Measurements from ENCODE around the gene ACBD3.

The ACBD3 gene

GRCh38 chr1:226185141-226186036 is 1.2 kb downstream of the ACBD3 start:
- Mint-ChIP-seq H3K9me3 (no peaks in the 10 kb centered on the region), H3K36me3 (ENCODE audit: insufficient read depth) (peaks cover 25% of the 10 kb centered on the region), H3K27ac (peak overlapping the region; percentile 90 to 94), H3K27me3 (no peaks in the 10 kb centered on the region), H3K4me1 (ENCODE audit: low read depth in 2 of 2) (peaks cover 24 to 29% of the 10 kb centered on the region in 2 donors), H3K4me3 (peak overlapping the region; percentile 90 to 96)
- DNase-seq: no peak
- no peak for ATAC-seq (replicated peaks)

DNA sequence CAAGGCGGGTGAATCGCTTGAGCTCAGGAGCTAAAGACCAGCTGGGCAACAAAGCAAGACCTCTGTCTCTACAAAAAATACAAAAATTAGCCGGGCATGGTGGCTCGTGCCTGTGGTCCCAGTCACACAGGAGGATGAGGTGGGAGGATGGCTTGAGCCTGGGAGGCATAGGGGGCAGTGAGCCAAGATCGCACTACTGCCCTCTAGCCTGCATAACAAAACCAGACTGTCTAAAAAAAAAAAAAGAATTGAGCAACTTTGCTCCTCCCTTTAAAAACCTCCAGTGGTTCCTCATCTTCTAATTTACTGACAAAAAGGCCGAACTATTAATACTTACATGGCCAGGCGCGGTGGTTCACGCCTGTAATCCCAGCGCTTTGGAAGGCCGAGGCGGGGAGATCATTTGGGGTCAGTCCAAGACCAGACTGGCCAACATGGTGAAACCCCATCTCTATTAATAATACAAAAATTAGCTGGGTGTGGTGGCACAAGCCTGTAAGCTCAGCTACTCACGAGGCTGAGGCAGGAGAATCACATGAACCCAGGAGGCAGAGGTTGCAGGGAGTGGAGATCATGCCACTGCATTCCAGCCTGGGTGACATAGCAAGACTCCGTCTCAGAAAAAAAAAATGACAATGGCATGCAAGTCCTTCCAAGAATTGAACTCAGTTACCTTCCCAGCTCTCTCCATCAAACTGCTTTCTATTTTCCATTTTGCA is 4.4 kb downstream of the ACBD3 start:
- Mint-ChIP-seq H3K36me3 (ENCODE audit: insufficient read depth) (peaks cover 30% of the 10 kb centered on the region), H3K4me3 (peak overlapping the region; percentile 17 to 43), H3K4me1 (ENCODE audit: low read depth in 2 of 2) (peaks cover 43 to 46% of the 10 kb centered on the region in 2 donors), H3K27me3 (no peaks in the 10 kb centered on the region), H3K9me3 (no peaks in the 10 kb centered on the region), H3K27ac (peak overlapping the region; percentile 72 to 85)
- ATAC-seq (replicated peaks): no peak
- no peak for DNase-seq

- Mint-ChIP-seq H3K4me3 (no peak overlapping the region), H3K27ac (no peak overlapping the region), H3K36me3 (ENCODE audit: insufficient read depth) (peaks cover 32% of the 10 kb centered on the region), H3K9me3 (no peaks in the 10 kb centered on the region), H3K4me1 (ENCODE audit: low read depth in 2 of 2) (peaks cover 24 to 48% of the 10 kb centered on the region in 2 donors), H3K27me3 (no peaks in the 10 kb centered on the region)
- DNase-seq (no peak), ATAC-seq (replicated peaks) (no peak)
These were observed 9.7 kb downstream of the ACBD3 start for GRCh38 chr1:226176870-226177269.

DNA sequence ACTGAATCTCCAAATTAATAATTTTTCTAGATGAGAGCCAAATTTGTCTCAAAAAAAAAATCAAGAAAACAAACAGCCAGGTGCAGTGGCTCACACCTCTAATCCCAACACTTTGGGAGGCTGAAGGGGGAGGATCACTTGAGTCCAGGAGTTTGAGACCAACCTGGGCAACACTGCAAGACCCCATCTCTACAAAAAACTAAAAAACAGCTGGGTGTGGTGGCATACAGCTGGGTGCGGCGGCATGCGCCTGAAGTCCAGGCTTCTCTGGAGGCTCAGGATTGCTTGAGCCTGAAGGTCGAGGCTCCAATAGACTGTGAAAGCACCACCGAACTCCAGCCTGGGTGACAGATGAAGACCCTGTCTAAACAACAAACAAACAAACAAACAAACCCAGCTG is 14.0 kb downstream of the ACBD3 start:
- DNase-seq: no peak
- peaks cover 17 to 37% of the 10 kb centered on the region in 2 donors for H3K4me1 Mint-ChIP-seq (ENCODE audit: low read depth in 2 of 2)
- H3K27me3 Mint-ChIP-seq: no peaks in the 10 kb centered on the region
- no peak overlapping the region for H3K4me3 Mint-ChIP-seq
- peaks cover 27% of the 10 kb centered on the region for H3K36me3 Mint-ChIP-seq (ENCODE audit: insufficient read depth)
- no peak overlapping the region for H3K27ac Mint-ChIP-seq
- H3K9me3 Mint-ChIP-seq: no peaks in the 10 kb centered on the region
- ATAC-seq (replicated peaks): no peak

DNA sequence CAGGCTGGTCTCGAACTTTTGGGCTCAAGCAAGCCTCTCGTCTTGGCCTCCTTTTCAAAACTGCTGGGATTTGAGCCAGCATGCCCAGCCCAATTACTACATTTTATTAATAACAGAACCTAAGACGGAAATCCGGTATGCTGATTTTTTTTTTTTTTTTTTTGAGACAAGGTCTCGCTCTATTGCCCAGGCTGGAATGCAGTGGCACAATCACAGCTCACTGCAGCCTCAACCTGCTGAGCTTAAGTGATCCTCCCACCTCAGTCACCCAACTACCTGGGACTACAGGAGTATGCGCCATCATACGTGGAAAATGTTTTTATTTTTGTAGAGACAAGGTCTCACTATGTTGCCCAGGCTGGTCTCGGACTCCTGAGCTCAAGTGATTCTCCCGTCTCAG is 20.2 kb downstream of the ACBD3 start:
- DNase-seq: no peak
- ATAC-seq (replicated peaks): no peak
- Mint-ChIP-seq H3K36me3 (ENCODE audit: insufficient read depth) (peaks cover 53% of the 10 kb centered on the region), H3K27me3 (no peaks in the 10 kb centered on the region), H3K4me3 (no peak overlapping the region), H3K9me3 (no peaks in the 10 kb centered on the region), H3K4me1 (ENCODE audit: low read depth in 2 of 2) (peaks cover 8 to 15% of the 10 kb centered on the region in 2 donors), H3K27ac (no peak overlapping the region)

DNA sequence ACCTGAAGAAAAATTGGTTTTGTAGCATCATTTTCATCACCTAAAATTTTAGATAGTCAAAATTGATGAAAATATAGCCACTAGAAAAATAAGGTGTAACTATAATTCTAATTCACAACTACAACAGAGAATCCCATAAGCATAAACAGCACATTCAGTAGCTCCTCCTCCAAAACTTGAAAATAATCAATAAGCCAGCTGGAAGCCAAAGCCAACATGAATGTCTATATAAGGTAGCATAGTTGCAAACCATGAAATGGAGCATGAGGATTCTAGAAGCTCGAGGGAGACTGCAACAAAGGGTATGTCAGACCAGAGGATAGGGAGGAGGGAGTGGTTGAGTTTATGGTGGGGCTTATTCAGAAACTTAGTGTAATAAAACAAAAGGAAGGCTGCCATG is 22.4 kb downstream of the ACBD3 start:
- ATAC-seq (replicated peaks) (no peak), DNase-seq (no peak)
- Mint-ChIP-seq H3K36me3 (ENCODE audit: insufficient read depth) (peaks cover 70% of the 10 kb centered on the region), H3K4me1 (ENCODE audit: low read depth in 2 of 2) (peaks cover 8 to 12% of the 10 kb centered on the region in 2 donors), H3K9me3 (no peaks in the 10 kb centered on the region), H3K27ac (no peak overlapping the region), H3K4me3 (no peak overlapping the region), H3K27me3 (no peaks in the 10 kb centered on the region)

GRCh38 chr1:226162898-226163297 is 23.6 kb downstream of the ACBD3 start:
- DNase-seq (no peak), ATAC-seq (replicated peaks) (no peak)
- Mint-ChIP-seq H3K27me3 (no peaks in the 10 kb centered on the region), H3K36me3 (ENCODE audit: insufficient read depth) (peaks cover 74% of the 10 kb centered on the region), H3K4me1 (ENCODE audit: low read depth in 2 of 2) (peaks cover 6 to 10% of the 10 kb centered on the region in 2 donors), H3K27ac (peak overlapping the region; percentile 28 to 60), H3K9me3 (no peaks in the 10 kb centered on the region), H3K4me3 (no peak overlapping the region)

DNA sequence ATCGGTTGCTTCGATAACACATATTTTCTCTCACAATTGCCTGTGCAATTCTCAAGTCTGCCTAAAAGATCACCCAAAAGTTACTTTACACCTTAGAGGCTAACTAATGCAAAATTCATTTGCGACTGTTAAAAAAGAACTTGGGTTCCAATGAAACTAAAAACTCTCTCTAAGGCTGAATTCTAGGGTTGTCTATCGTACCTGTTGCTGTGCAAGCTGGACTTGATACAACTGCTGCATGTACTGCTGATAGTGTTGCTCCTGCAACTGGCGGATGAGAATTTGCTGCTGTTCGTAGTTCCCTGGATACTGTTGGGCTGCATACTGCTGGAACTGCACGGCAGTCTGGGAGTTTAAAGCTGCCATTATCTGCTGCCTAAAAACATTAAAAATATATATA is 27.6 kb downstream of the ACBD3 start:
- no peak for ATAC-seq (replicated peaks)
- no peaks in the 10 kb centered on the region for H3K27me3 Mint-ChIP-seq
- peaks cover 84% of the 10 kb centered on the region for H3K36me3 Mint-ChIP-seq (ENCODE audit: insufficient read depth)
- no peaks in the 10 kb centered on the region for H3K9me3 Mint-ChIP-seq
- DNase-seq: no peak
- peaks cover 6 to 7% of the 10 kb centered on the region in 2 donors for H3K4me1 Mint-ChIP-seq (ENCODE audit: low read depth in 2 of 2)
- peak overlapping the region in 1 of 2 donors; percentile 32 for H3K27ac Mint-ChIP-seq
- H3K4me3 Mint-ChIP-seq: no peak overlapping the region

DNA sequence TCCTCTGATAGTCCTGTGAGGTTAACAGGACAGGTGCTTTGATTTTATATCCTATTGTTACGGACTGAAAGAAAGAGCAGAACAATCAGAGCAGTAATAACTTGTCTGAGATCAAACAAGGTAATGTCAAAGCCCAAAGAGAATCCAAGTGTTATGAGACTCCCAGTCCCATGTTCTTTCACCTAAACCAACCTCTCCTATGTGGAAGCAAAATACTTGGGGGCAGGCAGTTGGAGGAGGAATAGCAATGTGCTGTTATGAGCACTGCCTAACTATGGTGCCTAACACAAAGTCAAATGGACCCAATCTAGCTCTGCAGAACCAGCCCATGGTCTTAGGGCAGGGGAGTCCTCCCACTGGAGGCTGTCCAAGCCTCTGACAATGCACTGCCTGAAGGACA is 28.1 kb downstream of the ACBD3 start:
- DNase-seq (no peak), ATAC-seq (replicated peaks) (no peak)
- Mint-ChIP-seq H3K27me3 (no peaks in the 10 kb centered on the region), H3K9me3 (no peaks in the 10 kb centered on the region), H3K4me3 (no peak overlapping the region), H3K4me1 (ENCODE audit: low read depth in 2 of 2) (peaks cover 5 to 6% of the 10 kb centered on the region in 2 donors), H3K27ac (peak overlapping the region in 1 of 2 donors; percentile 32), H3K36me3 (ENCODE audit: insufficient read depth) (peaks cover 84% of the 10 kb centered on the region)

GRCh38 chr1:226157761-226158316 is 28.7 kb downstream of the ACBD3 start:
- H3K4me1 Mint-ChIP-seq (ENCODE audit: low read depth in 2 of 2): peaks cover 5 to 6% of the 10 kb centered on the region in 2 donors
- no peak for ATAC-seq (replicated peaks)
- peaks cover 82% of the 10 kb centered on the region for H3K36me3 Mint-ChIP-seq (ENCODE audit: insufficient read depth)
- H3K4me3 Mint-ChIP-seq: no peak overlapping the region
- H3K9me3 Mint-ChIP-seq: no peaks in the 10 kb centered on the region
- DNase-seq: no peak
- H3K27me3 Mint-ChIP-seq: no peaks in the 10 kb centered on the region
- peak overlapping the region in 1 of 2 donors; percentile 44 for H3K27ac Mint-ChIP-seq

GRCh38 chr1:226154593-226154992 is 31.9 kb downstream of the ACBD3 start:
- H3K27ac Mint-ChIP-seq: peak overlapping the region in 1 of 2 donors; percentile 22
- DNase-seq: no peak
- no peaks in the 10 kb centered on the region for H3K9me3 Mint-ChIP-seq
- H3K27me3 Mint-ChIP-seq: no peaks in the 10 kb centered on the region
- ATAC-seq (replicated peaks): no peak
- no peak overlapping the region for H3K4me3 Mint-ChIP-seq
- H3K36me3 Mint-ChIP-seq (ENCODE audit: insufficient read depth): peaks cover 78% of the 10 kb centered on the region
- H3K4me1 Mint-ChIP-seq (ENCODE audit: low read depth in 2 of 2): peaks cover 5 to 6% of the 10 kb centered on the region in 2 donors

- no peak overlapping the region for H3K27ac Mint-ChIP-seq
- no peaks in the 10 kb centered on the region for H3K9me3 Mint-ChIP-seq
- peaks cover 78% of the 10 kb centered on the region for H3K36me3 Mint-ChIP-seq (ENCODE audit: insufficient read depth)
- no peaks in the 10 kb centered on the region for H3K27me3 Mint-ChIP-seq
- ATAC-seq (replicated peaks): no peak
- no peak for DNase-seq
- H3K4me3 Mint-ChIP-seq: no peak overlapping the region
- H3K4me1 Mint-ChIP-seq (ENCODE audit: low read depth in 2 of 2): no peaks in the 10 kb centered on the region
These were observed 36.7 kb downstream of the ACBD3 start for GRCh38 chr1:226149806-226150205.

DNA sequence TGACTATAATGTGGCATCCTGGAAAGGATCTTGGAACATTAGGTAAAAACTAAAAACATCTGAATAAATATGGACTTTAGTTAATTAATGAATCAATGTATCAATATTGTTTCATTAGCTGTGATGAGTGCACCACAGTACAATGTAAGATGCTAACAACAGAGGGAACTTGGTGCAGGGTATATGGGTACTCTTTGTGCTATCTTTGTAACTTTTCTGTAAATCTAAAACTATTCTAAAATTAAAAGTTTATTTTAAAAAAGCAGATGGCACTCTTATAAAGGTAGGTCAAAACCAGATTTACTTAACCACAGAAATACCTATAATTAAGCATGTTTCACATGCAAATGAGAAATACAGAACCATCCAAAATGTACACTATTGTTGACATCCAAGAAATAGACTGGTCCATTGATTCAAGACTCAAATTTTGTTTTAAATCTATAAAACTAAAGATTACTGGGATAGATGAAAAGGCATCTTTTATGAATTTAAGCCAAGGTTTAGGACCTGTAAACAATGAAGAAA is 38.4 kb downstream of the ACBD3 start:
- Mint-ChIP-seq H3K4me3 (no peak overlapping the region), H3K4me1 (ENCODE audit: low read depth in 2 of 2) (no peaks in the 10 kb centered on the region), H3K27me3 (no peaks in the 10 kb centered on the region), H3K9me3 (no peaks in the 10 kb centered on the region), H3K36me3 (ENCODE audit: insufficient read depth) (peaks cover 75% of the 10 kb centered on the region), H3K27ac (no peak overlapping the region)
- DNase-seq (no peak), ATAC-seq (replicated peaks) (no peak)

Data from effector memory CD8-positive, alpha-beta T cell (primary cell).